Tibial artery (tissue), 4 donors: ENCODE results near the gene SLC25A43.
"Not testable (repeated sequence)": the region's sequence is repeated elsewhere in the genome, so short reads cannot be mapped to it uniquely, and the experiment has no call there.

Experiments
- DNase-seq, 2 donors: peaks; one replicate each; pipeline ENCODE4 v3.0.0-alpha.2; 2019
- H3K27ac ChIP-seq, 2 donors: fragments of 200-600 bp; sonication (generic) in 1 of 2; 1 replicate in 1 of 2; 2 replicates in 1 of 2; pipeline ENCODE4 v1.5.1; 2018 to 2019; ENCODE audit warnings: mild to moderate bottlenecking in 1 of 2
- H3K27me3 ChIP-seq, 2 donors: fragments of 200-600 bp; sonication (generic) in 1 of 2; one replicate each; pipeline versions ENCODE4 v1.5.1 to v1.6.0; 2016 to 2019
- H3K36me3 ChIP-seq, 3 donors: fragments of 200-600 bp; sonication (generic) in 2 of 3; one replicate each; pipeline ENCODE4 v1.5.1; 2016 to 2019; ENCODE audit warnings: mild to moderate bottlenecking in 2 of 3
- H3K4me1 ChIP-seq, 4 donors: fragments of 200-600 bp; sonication (generic) in 2 of 4; 1 replicate in 3 of 4; 2 replicates in 1 of 4; pipeline ENCODE4 v1.5.1; 2016 to 2019
- H3K4me3 ChIP-seq, 2 donors: fragments of 200-600 bp; sonication (generic) in 1 of 2; 1 replicate in 1 of 2; 2 replicates in 1 of 2; pipeline ENCODE4 v1.5.1; 2018 to 2019; ENCODE audit warnings: mild to moderate bottlenecking in 2 of 2
- H3K9me3 ChIP-seq, 3 donors: fragments of 200-600 bp; sonication (generic) in 1 of 3; one replicate each; pipeline ENCODE4 v1.5.1; 2016 to 2019
- intact Hi-C: fragments of 100-400 bp; cut with DNase I; formaldehyde crosslinking; loops from one replicate; pipeline ENCODE4 v1.15.0; 2023; ENCODE audit warnings: low total_unique reads
- TF ChIP-seq, protein P1 (sequence below), 2 experiments: fragments of 200-600 bp in 1 of 2; fragments of 450-650 bp in 1 of 2; IDR thresholded peaks; one replicate each; pipeline ENCODE4 v1.5.1; 2017 to 2019; ENCODE audit warnings: antibody characterized with exemption in 2 of 2, mild to moderate bottlenecking in 1 of 2, moderate library complexity in 1 of 2

The SLC25A43 gene

DNA sequence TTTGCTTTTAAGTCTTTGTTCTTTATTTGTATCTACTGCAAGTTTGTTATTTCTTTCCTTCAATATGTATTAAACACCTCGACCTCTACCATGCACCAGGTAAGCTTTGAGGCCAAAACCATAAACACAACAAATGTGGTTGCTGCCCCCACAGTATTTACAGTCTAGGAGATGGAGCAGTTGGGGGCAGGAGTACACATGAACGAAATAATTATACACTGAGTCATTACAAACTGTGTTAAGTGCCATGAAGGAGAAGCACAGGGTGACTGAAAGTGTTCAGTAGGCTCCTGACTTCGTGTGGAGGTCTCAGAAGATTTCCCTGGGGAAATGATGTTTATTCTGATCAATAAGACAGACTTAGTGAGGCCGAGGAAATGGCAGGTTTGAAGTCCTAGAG is 30.3 kb downstream of the SLC25A43 start:
- Histone ChIP-seq H3K4me3 (no peak overlapping the region), H3K27me3 (no peaks in the 10 kb centered on the region), H3K9me3 (no peaks in the 10 kb centered on the region), H3K4me1 (peaks cover 0 to 9% (median 2%) of the 10 kb centered on the region in 4 donors), H3K27ac (no peak overlapping the region), H3K36me3 (no peaks in the 10 kb centered on the region)
- no peak for DNase-seq
- TF ChIP-seq, protein P1, sequence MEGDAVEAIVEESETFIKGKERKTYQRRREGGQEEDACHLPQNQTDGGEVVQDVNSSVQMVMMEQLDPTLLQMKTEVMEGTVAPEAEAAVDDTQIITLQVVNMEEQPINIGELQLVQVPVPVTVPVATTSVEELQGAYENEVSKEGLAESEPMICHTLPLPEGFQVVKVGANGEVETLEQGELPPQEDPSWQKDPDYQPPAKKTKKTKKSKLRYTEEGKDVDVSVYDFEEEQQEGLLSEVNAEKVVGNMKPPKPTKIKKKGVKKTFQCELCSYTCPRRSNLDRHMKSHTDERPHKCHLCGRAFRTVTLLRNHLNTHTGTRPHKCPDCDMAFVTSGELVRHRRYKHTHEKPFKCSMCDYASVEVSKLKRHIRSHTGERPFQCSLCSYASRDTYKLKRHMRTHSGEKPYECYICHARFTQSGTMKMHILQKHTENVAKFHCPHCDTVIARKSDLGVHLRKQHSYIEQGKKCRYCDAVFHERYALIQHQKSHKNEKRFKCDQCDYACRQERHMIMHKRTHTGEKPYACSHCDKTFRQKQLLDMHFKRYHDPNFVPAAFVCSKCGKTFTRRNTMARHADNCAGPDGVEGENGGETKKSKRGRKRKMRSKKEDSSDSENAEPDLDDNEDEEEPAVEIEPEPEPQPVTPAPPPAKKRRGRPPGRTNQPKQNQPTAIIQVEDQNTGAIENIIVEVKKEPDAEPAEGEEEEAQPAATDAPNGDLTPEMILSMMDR (IDR thresholded peaks at IDR 0.05), result no peak
- intact Hi-C loops, result no loop called here

DNA sequence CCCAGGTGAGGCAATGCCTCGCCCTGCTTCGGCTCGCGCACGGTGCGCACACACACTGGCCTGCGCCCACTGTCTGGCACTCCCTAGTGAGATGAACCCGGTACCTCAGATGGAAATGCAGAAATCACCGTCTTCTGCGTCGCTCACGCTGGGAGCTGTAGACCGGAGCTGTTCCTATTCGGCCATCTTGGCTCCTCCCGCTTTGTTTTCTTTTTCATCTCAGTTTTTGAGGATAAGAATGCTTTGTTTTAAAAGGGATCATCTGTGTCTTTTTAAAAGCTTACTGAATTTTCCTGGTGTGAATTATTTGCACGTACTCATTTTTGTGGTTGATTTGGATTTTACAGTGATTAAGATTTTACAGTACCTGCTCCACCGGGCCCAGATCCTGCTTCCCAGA is 42.2 kb downstream of the SLC25A43 start:
- intact Hi-C loops, DNase-seq, H3K9me3 ChIP-seq, H3K4me1 ChIP-seq, H3K4me3 ChIP-seq, H3K36me3 ChIP-seq, H3K27me3 ChIP-seq, H3K27ac ChIP-seq: not testable (repeated sequence)

DNA sequence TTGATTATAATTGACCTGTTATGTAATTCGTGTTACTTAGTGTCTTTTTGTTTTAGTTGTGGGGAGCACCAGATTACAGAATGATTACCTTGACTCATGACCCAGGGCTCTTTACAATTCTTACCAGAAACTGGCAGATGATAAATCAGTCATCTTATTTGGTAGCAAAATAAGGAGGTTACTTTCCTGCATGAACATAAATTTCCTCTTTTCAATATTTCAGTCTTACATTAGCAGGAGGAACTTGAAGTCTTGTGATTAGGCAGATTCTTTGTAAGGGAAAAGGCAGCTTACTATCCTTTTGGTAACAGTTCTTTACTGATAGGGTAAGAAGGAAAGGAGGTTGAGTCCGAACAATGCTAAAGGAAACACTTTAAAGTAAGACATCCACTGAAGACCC is 43.1 kb downstream of the SLC25A43 start:
- Histone ChIP-seq H3K4me3 (no peak overlapping the region), H3K27me3 (no peaks in the 10 kb centered on the region), H3K4me1 (no peaks in the 10 kb centered on the region), H3K9me3 (no peaks in the 10 kb centered on the region), H3K27ac (no peak overlapping the region), H3K36me3 (no peaks in the 10 kb centered on the region)
- TF ChIP-seq, protein P1 (IDR thresholded peaks at IDR 0.05), result no peak
- intact Hi-C loops, result no loop called here
- no peak for DNase-seq

DNA sequence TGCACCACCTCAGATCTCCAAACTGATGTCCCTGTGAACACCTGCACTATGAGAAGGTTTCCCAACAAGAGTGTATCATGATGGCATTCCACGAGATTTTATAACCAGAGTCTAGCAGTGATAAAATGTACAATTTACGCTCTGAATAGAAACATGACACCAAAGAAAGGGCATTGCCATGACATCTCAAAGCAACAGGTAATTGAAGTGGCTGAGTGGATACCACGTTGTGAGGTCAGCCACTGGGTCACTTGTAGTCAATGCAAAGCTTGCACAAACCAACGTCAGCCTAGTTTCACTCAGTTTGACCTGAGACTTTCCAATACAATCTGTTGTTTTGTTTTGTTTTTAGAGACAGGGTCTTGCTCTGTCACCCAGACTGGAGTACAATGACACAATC is 54.1 kb downstream of the SLC25A43 start:
- Histone ChIP-seq H3K27ac (no peak overlapping the region), H3K27me3 (no peaks in the 10 kb centered on the region), H3K4me3 (no peak overlapping the region), H3K9me3 (no peaks in the 10 kb centered on the region), H3K4me1 (no peaks in the 10 kb centered on the region), H3K36me3 (peaks cover 0 to 16% (median 8%) of the 10 kb centered on the region in 3 donors)
- DNase-seq, result no peak
- TF ChIP-seq, protein P1 (IDR thresholded peaks at IDR 0.05), result no peak
- intact Hi-C loops, result no loop called here

DNA sequence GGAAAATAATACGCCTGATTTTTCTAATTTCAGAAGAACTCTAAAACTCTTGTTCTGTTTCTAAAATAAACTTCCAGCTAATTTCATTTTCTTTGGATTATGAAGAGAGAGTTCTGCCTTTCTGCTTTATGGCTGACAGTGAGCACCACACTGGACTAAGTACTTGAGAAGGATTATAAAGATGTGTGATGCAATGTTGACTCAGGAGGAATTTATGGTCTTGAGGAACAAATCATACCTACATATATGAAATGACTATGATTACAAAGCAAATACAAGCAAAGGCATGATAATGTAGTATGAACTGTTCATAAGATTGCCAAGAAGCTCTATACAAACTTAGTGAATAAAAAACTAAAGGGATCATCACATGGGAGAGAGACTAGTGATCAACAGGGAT is 56.1 kb downstream of the SLC25A43 start:
- no peak for DNase-seq
- H3K9me3 ChIP-seq, result no peaks in the 10 kb centered on the region
- no peak overlapping the region for H3K27ac ChIP-seq
- no peak overlapping the region for H3K4me3 ChIP-seq
- intact Hi-C loops, result no loop called here
- no peaks in the 10 kb centered on the region for H3K4me1 ChIP-seq
- H3K27me3 ChIP-seq, result no peaks in the 10 kb centered on the region
- TF ChIP-seq, protein P1 (IDR thresholded peaks at IDR 0.05), result no peak
- H3K36me3 ChIP-seq, result peaks cover 0 to 16% (median 8%) of the 10 kb centered on the region in 3 donors

DNA sequence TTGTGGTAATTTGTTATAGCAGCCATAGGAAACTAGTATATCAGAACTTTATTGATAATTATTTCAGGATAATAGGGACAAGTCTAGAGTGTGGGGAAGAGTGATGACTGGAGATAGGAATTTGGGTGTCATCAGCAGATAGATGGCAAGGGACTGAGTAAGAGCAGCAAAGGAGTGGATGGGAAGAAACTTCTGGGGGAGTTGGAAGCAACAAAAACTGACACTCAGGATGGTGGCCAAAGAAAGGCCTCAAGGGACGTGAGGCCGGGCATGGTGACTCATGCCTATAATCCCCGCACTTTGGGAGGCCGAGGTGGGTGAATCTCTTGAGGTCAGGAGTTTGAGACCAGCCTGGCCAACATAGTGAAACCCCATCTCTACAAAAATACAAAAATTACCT is 60.0 kb downstream of the SLC25A43 start:
- intact Hi-C loops, result no loop called here
- no peaks in the 10 kb centered on the region for H3K9me3 ChIP-seq
- H3K36me3 ChIP-seq, result no peaks in the 10 kb centered on the region
- no peak overlapping the region for H3K4me3 ChIP-seq
- TF ChIP-seq, protein P1 (IDR thresholded peaks at IDR 0.05), result no peak
- no peak for DNase-seq
- no peak overlapping the region for H3K27ac ChIP-seq
- no peaks in the 10 kb centered on the region for H3K27me3 ChIP-seq
- H3K4me1 ChIP-seq, result no peaks in the 10 kb centered on the region
